HCT116 (cell line): ENCODE data around the gene SELENON. TPM values are rescaled to one million over a fixed set of nuclear protein-coding genes. Genes with fewer than 3 reads are reported as not detected.

Experiments used
- ATAC-seq: fragments of 200-7000 bp; cut with Tn5 transposase; 2 replicates; pipeline ENCODE4 v1.9.1; 2020; ENCODE audit warnings: mild to moderate bottlenecking, moderate library complexity
- BruUV-seq: library from RNA; stranded (reverse); fragments of 400-500 nt; replicated peaks from 2 replicates; lab custom pipeline; 2021; lab: Mats Ljungman, UMichigan
- CTCF ChIA-PET: fragments of 300-600 bp; sonication (Branson Sonifier 250); formaldehyde crosslinking; loops from one replicate; lab custom pipeline; 2021; ENCODE audit warnings: antibody characterized with exemption; lab: Charles Lee
- POLR2A ChIA-PET: fragments of 300-600, 350-600 bp; sonication (Branson Sonifier 250); formaldehyde crosslinking; loops from one replicate; lab custom pipeline; 2021; ENCODE audit warnings: antibody characterized with exemption; lab: Charles Lee
- RAD21 ChIA-PET, 2 experiments: fragments of 300-600 bp; sonication (Branson Sonifier 250); formaldehyde crosslinking; loops; one replicate each; lab custom pipeline; 2023; ENCODE audit warnings: low total read pairs in 2 of 2; ENCODE audit not compliant: uncharacterized antibody in 2 of 2, unreplicated experiment in 2 of 2, low non-redundant PET in 1 of 2; lab: Charles Lee
- DNase-seq: peaks from one replicate; pipeline ENCODE4 v3.0.0-alpha.2; 2010; ENCODE audit warnings: low read depth, low spot score
- H2AFZ ChIP-seq: fragments of 200-600 bp; shearing (Covaris generic), sonication (generic); 2 replicates; pipeline ENCODE4 v1.6.1; 2017; ENCODE audit warnings: low read depth, mixed run types, mixed read lengths, antibody characterized with exemption, low read length; ENCODE audit not compliant: poor library complexity, severe bottlenecking
- H3K27ac ChIP-seq: 2 replicates; pipeline ENCODE4 v1.5.1; 2012; ENCODE audit warnings: low read depth, low read length
- H3K27me3 ChIP-seq: fragments of 200-600 bp; sonication (generic); 2 replicates; pipeline ENCODE4 v1.6.1; 2016; ENCODE audit warnings: mixed run types, low read length, mixed read lengths; ENCODE audit not compliant: insufficient read depth
- H3K36me3 ChIP-seq, 2 experiments: fragments of 200-500 bp in 1 of 2; fragments of 200-600 bp in 1 of 2; sonication (Bioruptor generic) in 1 of 2; sonication (generic) in 1 of 2; 2 replicates each; pipeline versions ENCODE4 v1.5.1 to v1.6.1; 2014 to 2016; ENCODE audit warnings: low read length in 2 of 2, inconsistent platforms in 1 of 2, mixed read lengths in 1 of 2, mixed run types in 1 of 2; ENCODE audit not compliant: insufficient read depth in 2 of 2, control insufficient read depth in 1 of 2
- H3K4me1 ChIP-seq, 2 experiments: fragments of 200-600 bp in 1 of 2; sonication (generic) in 1 of 2; 2 replicates each; pipeline versions ENCODE4 v1.5.1 to v1.6.1; 2012 to 2017; ENCODE audit warnings: low read length in 2 of 2, inconsistent platforms in 1 of 2, mild to moderate bottlenecking in 1 of 2, mixed read lengths in 1 of 2, mixed run types in 1 of 2, moderate library complexity in 1 of 2; ENCODE audit not compliant: insufficient read depth in 2 of 2, control insufficient read depth in 1 of 2
- H3K4me2 ChIP-seq: fragments of 200-600 bp; sonication (generic); 2 replicates; pipeline ENCODE4 v1.6.1; 2017; ENCODE audit warnings: mixed run types, low read length, mixed read lengths
- H3K4me3 ChIP-seq, 2 experiments: fragments of 200-600 bp in 1 of 2; sonication (generic) in 1 of 2; replicated peaks in 1 of 2; 2 replicates each; pipeline ENCODE4 v1.5.1; 2011 to 2016; ENCODE audit warnings: low read length in 2 of 2, control low read depth in 1 of 2, low read depth in 1 of 2, mild to moderate bottlenecking in 1 of 2, mixed read lengths in 1 of 2, mixed run types in 1 of 2
- H3K79me2 ChIP-seq: fragments of 200-600 bp; sonication (generic); 2 replicates; pipeline ENCODE4 v1.6.1; 2017; ENCODE audit warnings: mild to moderate bottlenecking, mixed run types, low read length, moderate library complexity, mixed read lengths; ENCODE audit not compliant: insufficient read depth
- H3K9ac ChIP-seq: fragments of 200-600 bp; sonication (generic); 2 replicates; pipeline ENCODE4 v1.6.1; 2016; ENCODE audit warnings: low read length, mixed read lengths
- H3K9me2 ChIP-seq: fragments of 200-600 bp; sonication (generic), shearing (Covaris generic); 2 replicates; pipeline ENCODE4 v1.6.1; 2017; ENCODE audit warnings: mixed run types, mild to moderate bottlenecking, moderate library complexity; ENCODE audit not compliant: insufficient read depth
- H3K9me3 ChIP-seq, 2 experiments: fragments of 200-500 bp in 1 of 2; fragments of 200-600 bp in 1 of 2; sonication (Bioruptor generic) in 1 of 2; sonication (generic) in 1 of 2; 2 replicates each; pipeline ENCODE4 v1.6.1; 2014 to 2017; ENCODE audit warnings: low read length in 2 of 2, mixed read lengths in 2 of 2, inconsistent platforms in 1 of 2, low read depth in 1 of 2, mild to moderate bottlenecking in 1 of 2, mixed run types in 1 of 2, moderate library complexity in 1 of 2; ENCODE audit not compliant: control insufficient read depth in 1 of 2, insufficient read depth in 1 of 2
- H4K20me1 ChIP-seq: fragments of 200-600 bp; sonication (generic), shearing (Covaris generic); 2 replicates; pipeline ENCODE4 v1.6.1; 2017; ENCODE audit warnings: mixed run types, mild to moderate bottlenecking, moderate library complexity; ENCODE audit not compliant: insufficient read depth
- ELF1 ChIP-seq: IDR thresholded peaks from 2 replicates; pipeline ENCODE4 v1.6.1; 2012; ENCODE audit warnings: low read depth, borderline replicate concordance
- EZH2 ChIP-seq: fragments of 200-600 bp; sonication (generic); IDR thresholded peaks from 2 replicates; pipeline ENCODE4 v1.6.1; 2017; ENCODE audit warnings: antibody characterized with exemption, mixed run types
- POLR2A ChIP-seq: IDR thresholded peaks from 2 replicates; pipeline ENCODE4 v1.7.0; 2011; ENCODE audit warnings: borderline replicate concordance; ENCODE audit not compliant: insufficient read depth, insufficient read length; ENCODE audit errors: extremely low read depth
- POLR2AphosphoS5 ChIP-seq: IDR thresholded peaks from 2 replicates; pipeline ENCODE4 v1.6.1; 2011; ENCODE audit warnings: mild to moderate bottlenecking, low read depth, low read length, moderate library complexity
- SP1 ChIP-seq: IDR thresholded peaks from 2 replicates; pipeline ENCODE4 v1.6.1; 2012; ENCODE audit warnings: low read depth
- YY1 ChIP-seq: IDR thresholded peaks from 2 replicates; pipeline ENCODE4 v1.6.1; 2011; ENCODE audit warnings: low read length, low read depth, moderate library complexity, mild to moderate bottlenecking; ENCODE audit not compliant: insufficient replicate concordance; ENCODE audit errors: extremely low read depth
- ZFX ChIP-seq: fragments of 450-650 bp; IDR thresholded peaks from 2 replicates; pipeline ENCODE4 v1.6.1; 2017
- ZNF274 ChIP-seq: fragments of 200-500 bp; sonication (Bioruptor generic); IDR thresholded peaks from 2 replicates; pipeline ENCODE4 v1.6.1; 2014; ENCODE audit warnings: mild to moderate bottlenecking, low read depth, low read length, inconsistent platforms
- intact Hi-C: fragments of 100-400 bp; cut with micrococcal nuclease; formaldehyde crosslinking; loops from 2 replicates; pipeline ENCODE4 v1.10.0; 2022
- total RNA-seq: library from RNA; stranded (reverse); gene quantifications from one replicate; pipeline ENCODE4 v1.2.1, GENCODE V29; 2021; ENCODE audit not compliant: unreplicated experiment
- TF ChIP-seq, protein P1 (sequence below): IDR thresholded peaks from 2 replicates; pipeline ENCODE4 v1.6.1; 2011; ENCODE audit warnings: mild to moderate bottlenecking, low read length, moderate library complexity; ENCODE audit not compliant: insufficient replicate concordance; ENCODE audit errors: extremely low read depth
- TF ChIP-seq, protein P2 (sequence below): IDR thresholded peaks from 2 replicates; pipeline ENCODE4 v1.6.1; 2012
- TF ChIP-seq, protein P3 (sequence below), 3 experiments: fragments of 200-600 bp in 1 of 3; sonication (generic) in 1 of 3; IDR thresholded peaks in 2 of 3; conservative IDR thresholded peaks in 1 of 3; 2 replicates each; pipeline ENCODE4 v1.5.1; 2012 to 2017; ENCODE audit warnings: low read depth in 2 of 3, low read length in 2 of 3, antibody characterized with exemption in 1 of 3, borderline replicate concordance in 1 of 3, control low read depth in 1 of 3, mild to moderate bottlenecking in 1 of 3, mixed read lengths in 1 of 3, mixed run types in 1 of 3, moderate library complexity in 1 of 3; ENCODE audit not compliant: insufficient read depth in 1 of 3

SELENON gene
- total RNA-seq, 1 experiment from 2014 or later = 85.1 TPM

DNA sequence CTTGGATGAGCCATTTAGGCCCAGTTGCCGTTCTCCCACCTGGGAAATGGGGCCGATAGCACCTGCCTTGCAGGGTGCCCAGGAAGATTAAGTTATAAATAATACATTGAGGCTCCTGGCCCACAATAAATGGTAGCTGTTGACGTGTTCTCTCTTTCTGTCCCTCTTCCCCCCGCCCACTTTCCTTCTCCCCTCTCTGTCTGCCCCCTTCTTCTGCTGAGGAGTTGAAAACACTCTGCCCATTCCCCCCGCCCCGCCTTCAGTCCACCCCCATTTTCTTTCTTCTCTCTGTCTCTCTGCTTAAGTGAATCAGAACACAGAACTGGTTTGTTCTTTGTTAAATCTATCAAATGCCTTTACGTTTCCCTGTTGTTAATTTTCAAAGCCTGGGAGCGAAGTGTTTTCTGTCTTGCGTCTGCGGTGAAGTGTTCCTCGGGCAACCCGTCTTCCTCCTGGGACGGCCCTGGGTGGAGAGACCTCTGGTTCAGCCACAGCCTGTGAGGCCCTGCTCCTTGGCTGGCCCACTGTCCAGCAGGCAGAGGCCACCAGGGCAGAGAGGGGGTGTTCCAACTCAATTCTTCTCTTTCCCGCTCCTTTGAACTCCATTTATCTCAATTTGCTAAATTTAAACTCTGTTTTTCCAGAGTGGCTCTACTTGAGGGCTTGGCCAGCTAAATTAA, 29.3 kb upstream of the SELENON start:
- POLR2A ChIA-PET = no interaction called here
- Histone ChIP-seq H3K36me3 (no peaks in the 10 kb centered on the region), H3K4me3 (no peak overlapping the region), H3K9me3 (no peaks in the 10 kb centered on the region), H3K4me2 (no peak overlapping the region), H3K27ac (no peak overlapping the region), H3K9me2 (no peaks in the 10 kb centered on the region), H3K27me3 (no peaks in the 10 kb centered on the region), H3K79me2 (no peaks in the 10 kb centered on the region), H4K20me1 (no peaks in the 10 kb centered on the region), H3K4me1 (peaks cover 9 to 13% of the 10 kb centered on the region in 2 experiments), H2AFZ (no peak overlapping the region), H3K9ac (no peak overlapping the region)
- intact Hi-C loops = no loop called here
- BruUV-seq = no TSS peak
- RAD21 ChIA-PET = no interaction called here
- no peak for ATAC-seq
- no peak for TF ChIP-seq SP1
- TF ChIP-seq, protein P1, sequence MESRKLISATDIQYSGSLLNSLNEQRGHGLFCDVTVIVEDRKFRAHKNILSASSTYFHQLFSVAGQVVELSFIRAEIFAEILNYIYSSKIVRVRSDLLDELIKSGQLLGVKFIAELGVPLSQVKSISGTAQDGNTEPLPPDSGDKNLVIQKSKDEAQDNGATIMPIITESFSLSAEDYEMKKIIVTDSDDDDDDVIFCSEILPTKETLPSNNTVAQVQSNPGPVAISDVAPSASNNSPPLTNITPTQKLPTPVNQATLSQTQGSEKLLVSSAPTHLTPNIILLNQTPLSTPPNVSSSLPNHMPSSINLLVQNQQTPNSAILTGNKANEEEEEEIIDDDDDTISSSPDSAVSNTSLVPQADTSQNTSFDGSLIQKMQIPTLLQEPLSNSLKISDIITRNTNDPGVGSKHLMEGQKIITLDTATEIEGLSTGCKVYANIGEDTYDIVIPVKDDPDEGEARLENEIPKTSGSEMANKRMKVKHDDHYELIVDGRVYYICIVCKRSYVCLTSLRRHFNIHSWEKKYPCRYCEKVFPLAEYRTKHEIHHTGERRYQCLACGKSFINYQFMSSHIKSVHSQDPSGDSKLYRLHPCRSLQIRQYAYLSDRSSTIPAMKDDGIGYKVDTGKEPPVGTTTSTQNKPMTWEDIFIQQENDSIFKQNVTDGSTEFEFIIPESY = no peak
- no peak for TF ChIP-seq ELF1
- TF ChIP-seq YY1 = no peak
- no peak for TF ChIP-seq POLR2A
- TF ChIP-seq, protein P2, sequence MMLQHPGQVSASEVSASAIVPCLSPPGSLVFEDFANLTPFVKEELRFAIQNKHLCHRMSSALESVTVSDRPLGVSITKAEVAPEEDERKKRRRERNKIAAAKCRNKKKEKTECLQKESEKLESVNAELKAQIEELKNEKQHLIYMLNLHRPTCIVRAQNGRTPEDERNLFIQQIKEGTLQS = no peak
- TF ChIP-seq ZFX = no peak
- no peak for TF ChIP-seq EZH2
- TF ChIP-seq ZNF274 = no peak
- TF ChIP-seq, protein P3, sequence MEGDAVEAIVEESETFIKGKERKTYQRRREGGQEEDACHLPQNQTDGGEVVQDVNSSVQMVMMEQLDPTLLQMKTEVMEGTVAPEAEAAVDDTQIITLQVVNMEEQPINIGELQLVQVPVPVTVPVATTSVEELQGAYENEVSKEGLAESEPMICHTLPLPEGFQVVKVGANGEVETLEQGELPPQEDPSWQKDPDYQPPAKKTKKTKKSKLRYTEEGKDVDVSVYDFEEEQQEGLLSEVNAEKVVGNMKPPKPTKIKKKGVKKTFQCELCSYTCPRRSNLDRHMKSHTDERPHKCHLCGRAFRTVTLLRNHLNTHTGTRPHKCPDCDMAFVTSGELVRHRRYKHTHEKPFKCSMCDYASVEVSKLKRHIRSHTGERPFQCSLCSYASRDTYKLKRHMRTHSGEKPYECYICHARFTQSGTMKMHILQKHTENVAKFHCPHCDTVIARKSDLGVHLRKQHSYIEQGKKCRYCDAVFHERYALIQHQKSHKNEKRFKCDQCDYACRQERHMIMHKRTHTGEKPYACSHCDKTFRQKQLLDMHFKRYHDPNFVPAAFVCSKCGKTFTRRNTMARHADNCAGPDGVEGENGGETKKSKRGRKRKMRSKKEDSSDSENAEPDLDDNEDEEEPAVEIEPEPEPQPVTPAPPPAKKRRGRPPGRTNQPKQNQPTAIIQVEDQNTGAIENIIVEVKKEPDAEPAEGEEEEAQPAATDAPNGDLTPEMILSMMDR (IDR thresholded peaks at IDR 0.05 in 2 of 3, conservative IDR thresholded peaks at IDR 0.05 in 1 of 3; ENCODE audit: borderline replicate concordance in 1 of 3, insufficient read depth in 1 of 3, low read depth in 2 of 3, low read length in 2 of 3) = no peak
- no peak for TF ChIP-seq POLR2AphosphoS5
- CTCF ChIA-PET = no interaction called here
- DNase-seq = no peak
